Liver (tissue), 3 donors: Measurements from ENCODE around the gene BEST2.

ENCODE experiments used
- CTCF ChIP-seq: fragments of 150-350 bp; IDR thresholded peaks from 2 replicates; pipeline ENCODE4 v1.5.1; 2017; ENCODE audit warnings: improper control_type of control experiment, low read depth, low read length; ENCODE audit not compliant: missing input control
- MAX ChIP-seq: IDR thresholded peaks from 2 replicates; pipeline ENCODE4 v1.6.1; 2016; ENCODE audit warnings: antibody characterized with exemption
- TAF1 ChIP-seq: conservative IDR thresholded peaks from 2 replicates; pipeline ENCODE4 v1.6.1; 2016; ENCODE audit warnings: antibody characterized with exemption, mild to moderate bottlenecking
- YY1 ChIP-seq: IDR thresholded peaks from 2 replicates; pipeline ENCODE4 v1.6.1; 2016; ENCODE audit warnings: antibody characterized with exemption, mild to moderate bottlenecking
- donor health status: healthy.
- donor health status: healthy.

- TF ChIP-seq TAF1 (peak; percentile 71), CTCF (peak; percentile 44), MAX (peak; percentile 84), YY1 (peak; percentile 93)
Measured at GRCh38 chr19:12733369-12734214, 18.0 kb upstream of the BEST2 start.
